ENCODE measurements around the gene TIPIN. TPM values are rescaled to one million over a fixed set of nuclear protein-coding genes. Genes with fewer than 3 reads are reported as not detected.

TIPIN gene, protein sequence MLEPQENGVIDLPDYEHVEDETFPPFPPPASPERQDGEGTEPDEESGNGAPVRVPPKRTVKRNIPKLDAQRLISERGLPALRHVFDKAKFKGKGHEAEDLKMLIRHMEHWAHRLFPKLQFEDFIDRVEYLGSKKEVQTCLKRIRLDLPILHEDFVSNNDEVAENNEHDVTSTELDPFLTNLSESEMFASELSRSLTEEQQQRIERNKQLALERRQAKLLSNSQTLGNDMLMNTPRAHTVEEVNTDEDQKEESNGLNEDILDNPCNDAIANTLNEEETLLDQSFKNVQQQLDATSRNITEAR
- total RNA-seq = 10 to 100 TPM; 22.9 to 35.8 TPM

DNA sequence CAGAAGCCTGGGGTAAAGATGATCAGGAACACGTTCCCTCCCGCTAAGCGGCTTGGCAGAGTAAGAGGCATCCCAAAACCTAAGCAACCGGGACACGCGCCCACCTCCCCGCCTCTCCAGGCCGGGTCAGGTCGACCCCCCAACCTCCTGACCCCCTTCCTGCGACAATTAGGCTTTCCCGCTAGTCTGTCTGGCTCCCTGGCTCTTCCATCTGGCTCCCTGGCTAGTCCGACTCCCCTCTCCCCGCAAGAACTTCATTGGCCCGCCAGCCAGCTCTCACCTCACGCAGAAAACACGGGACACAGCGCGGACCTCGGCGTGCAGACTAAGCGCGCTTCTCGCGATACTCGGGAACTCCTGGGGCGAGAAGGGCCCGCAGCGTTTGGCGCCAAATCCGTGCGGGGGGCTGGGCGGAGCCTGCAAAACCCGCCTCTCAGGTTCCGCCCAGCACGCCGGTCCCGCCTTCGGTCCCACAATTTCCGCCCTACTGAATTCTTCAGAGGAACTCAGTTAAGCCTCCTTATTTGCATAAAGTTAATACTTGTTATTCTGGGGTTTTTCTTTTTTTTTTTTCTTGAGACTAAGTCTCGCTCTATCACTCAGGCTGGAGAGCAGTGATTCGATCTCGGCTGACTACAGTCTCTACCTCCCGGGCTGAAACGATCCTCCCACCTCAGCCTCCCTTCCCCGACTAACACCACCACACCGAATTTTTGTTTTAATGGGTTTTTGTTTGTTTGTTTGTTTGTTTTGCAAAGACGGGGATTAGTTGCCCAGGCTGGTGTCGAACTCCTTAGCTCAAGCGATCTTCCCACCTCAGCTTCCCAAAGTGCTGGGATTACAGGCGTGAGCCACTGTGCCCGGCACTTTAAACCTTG is at the start of gene TIPIN:
TIPIN (minus strand) TSS at position 327 of the 878 bp plus-strand sequence. CDS start 3,738 bp downstream, outside the sequence.
- DNase-seq = peak; percentile 98 to 99
- H3K36me3 Mint-ChIP-seq (ENCODE audit: insufficient read depth in 2 of 2) = peaks cover 5 to 21% of the 10 kb centered on the region in 2 donors
- peak within 1 kb of the TSS; percentile 94 for H3K27ac Mint-ChIP-seq
- H3K9me3 Mint-ChIP-seq = no peaks in the 10 kb centered on the region
- no peaks in the 10 kb centered on the region for H3K27me3 Mint-ChIP-seq (ENCODE audit: low read depth)
- H3K4me1 Mint-ChIP-seq (ENCODE audit: low read depth) = peaks cover 41% of the 10 kb centered on the region
- H3K4me3 Mint-ChIP-seq = peak within 1 kb of the TSS; percentile 91 to 97
- ATAC-seq (replicated peaks in 1 of 2) = peak; percentile 98 to 99

DNA sequence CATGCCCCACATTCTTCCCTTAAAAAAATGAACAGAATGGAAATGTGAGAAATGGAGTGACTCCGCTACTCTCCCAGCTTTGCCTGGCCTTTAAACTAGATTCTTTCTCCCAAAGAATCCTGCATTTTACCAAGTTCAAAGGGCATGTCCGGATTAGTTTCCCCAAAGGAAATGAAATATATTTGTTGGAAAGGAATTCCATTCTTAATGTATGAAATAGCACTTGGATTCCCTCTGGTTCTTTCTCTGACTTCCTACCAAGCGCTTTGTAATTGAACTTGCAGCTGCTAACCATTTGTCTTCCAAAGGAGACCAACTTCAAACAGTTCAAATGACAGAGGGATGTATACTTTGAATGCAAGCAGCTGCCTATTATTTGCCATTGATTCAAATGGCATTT is 49.1 kb upstream of the TIPIN start:
- Mint-ChIP-seq H3K36me3 (ENCODE audit: insufficient read depth in 2 of 2) (peaks cover 0 to 5% of the 10 kb centered on the region in 2 donors), H3K4me1 (ENCODE audit: low read depth) (peaks cover 94% of the 10 kb centered on the region), H3K4me3 (no peak overlapping the region), H3K27me3 (ENCODE audit: low read depth) (no peaks in the 10 kb centered on the region), H3K9me3 (no peaks in the 10 kb centered on the region), H3K27ac (no peak overlapping the region)
- no peak for DNase-seq
- ATAC-seq (replicated peaks in 1 of 2) = no peak

DNA sequence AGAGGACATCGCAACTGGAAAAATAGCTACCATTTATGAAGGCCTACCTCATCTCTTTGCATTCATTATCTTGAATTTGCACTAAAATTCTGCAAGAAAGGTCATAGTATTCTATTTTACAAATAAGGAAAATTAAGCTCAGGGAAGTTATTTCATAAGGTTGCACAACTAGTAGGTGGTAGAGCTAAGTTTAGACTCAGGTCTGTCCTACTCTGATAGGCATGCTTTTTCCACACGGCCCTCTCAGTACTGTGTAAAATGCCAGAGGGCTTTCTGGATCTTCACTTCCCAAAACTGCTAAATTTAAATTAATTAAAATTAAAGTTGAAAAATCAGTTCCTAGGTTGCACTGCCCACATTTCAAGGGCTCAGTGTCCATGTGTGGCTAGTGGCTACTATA is 48.5 kb upstream of the TIPIN start:
- DNase-seq = no peak
- Mint-ChIP-seq H3K9me3 (no peaks in the 10 kb centered on the region), H3K4me1 (ENCODE audit: low read depth) (peaks cover 94% of the 10 kb centered on the region), H3K4me3 (peak overlapping the region in 1 of 2 donors; percentile 71), H3K36me3 (ENCODE audit: insufficient read depth in 2 of 2) (peaks cover 0 to 6% of the 10 kb centered on the region in 2 donors), H3K27me3 (ENCODE audit: low read depth) (no peaks in the 10 kb centered on the region), H3K27ac (no peak overlapping the region)
- no peak for ATAC-seq (replicated peaks in 1 of 2)

DNA sequence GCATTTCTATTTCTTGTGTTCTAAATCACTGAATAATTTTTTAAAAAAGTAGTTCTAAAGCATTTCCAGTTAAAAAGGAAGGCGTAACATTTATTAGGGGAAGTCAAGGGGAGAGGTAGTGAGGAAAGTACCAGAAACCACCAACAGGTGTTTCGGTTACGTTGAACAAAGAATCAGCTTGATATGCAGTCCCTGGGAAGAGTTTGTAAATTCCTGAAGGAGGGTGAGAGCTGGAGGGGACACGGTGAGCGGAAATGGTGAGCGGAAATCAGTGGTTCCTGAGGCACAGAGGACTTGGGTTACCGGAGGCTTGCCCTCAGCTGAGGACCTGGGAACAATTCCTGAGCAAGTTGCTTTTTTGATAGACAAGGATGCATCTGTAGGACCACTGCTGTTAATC is 48.0 kb upstream of the TIPIN start:
- Mint-ChIP-seq H3K36me3 (ENCODE audit: insufficient read depth in 2 of 2) (peaks cover 0 to 6% of the 10 kb centered on the region in 2 donors), H3K4me1 (ENCODE audit: low read depth) (peaks cover 90% of the 10 kb centered on the region), H3K27ac (peak overlapping the region; percentile 77), H3K27me3 (ENCODE audit: low read depth) (no peaks in the 10 kb centered on the region), H3K9me3 (no peaks in the 10 kb centered on the region), H3K4me3 (peak overlapping the region; percentile 36 to 71)
- DNase-seq (no peak), ATAC-seq (replicated peaks in 1 of 2) (no peak)

DNA sequence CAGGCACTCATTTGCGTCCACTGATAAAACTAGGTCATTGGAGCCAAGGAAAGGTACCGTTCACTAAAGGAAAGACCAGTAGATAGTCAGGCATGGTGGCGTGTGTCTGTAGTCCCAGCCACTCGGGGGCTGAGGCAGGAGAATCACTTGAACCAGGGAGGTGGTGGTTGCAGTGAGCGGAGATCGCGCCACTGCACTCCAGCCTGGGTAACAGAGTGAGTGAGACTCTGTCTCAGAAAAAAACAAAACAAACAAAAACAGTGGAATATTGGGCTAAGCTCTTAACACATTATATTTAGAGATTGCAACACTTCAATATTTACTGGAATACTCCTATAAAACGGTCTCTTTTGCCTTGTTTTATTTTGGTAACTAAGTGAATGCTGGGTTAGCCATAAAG is 47.6 kb upstream of the TIPIN start:
- Mint-ChIP-seq H3K27ac (peak overlapping the region; percentile 77), H3K4me3 (peak overlapping the region; percentile 36 to 71), H3K4me1 (ENCODE audit: low read depth) (peaks cover 86% of the 10 kb centered on the region), H3K9me3 (no peaks in the 10 kb centered on the region), H3K36me3 (ENCODE audit: insufficient read depth in 2 of 2) (peaks cover 0 to 6% of the 10 kb centered on the region in 2 donors), H3K27me3 (ENCODE audit: low read depth) (no peaks in the 10 kb centered on the region)
- no peak for DNase-seq
- no peak for ATAC-seq (replicated peaks in 1 of 2)

DNA sequence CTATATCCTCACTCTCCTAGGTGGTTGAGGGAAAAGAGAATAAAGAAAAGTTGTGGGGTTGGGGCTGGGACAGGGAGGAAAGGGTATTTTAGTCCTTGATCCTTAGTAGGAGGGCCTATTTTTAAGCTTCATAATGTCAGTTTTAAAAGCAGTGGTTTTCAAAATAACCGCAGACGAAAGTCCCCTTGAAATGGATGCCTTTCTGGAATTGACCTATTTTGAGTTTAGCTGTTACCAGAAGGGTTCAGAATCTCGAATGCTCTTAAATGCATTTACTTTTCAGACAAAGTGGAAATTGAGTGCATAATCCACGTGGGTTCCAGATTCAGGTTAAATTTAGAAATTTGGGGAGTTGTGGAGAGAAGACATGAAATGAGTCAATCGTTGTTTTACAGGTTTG is 46.8 kb upstream of the TIPIN start:
- ATAC-seq (replicated peaks in 1 of 2) (no peak), DNase-seq (no peak)
- peaks cover 0 to 6% of the 10 kb centered on the region in 2 donors for H3K36me3 Mint-ChIP-seq (ENCODE audit: insufficient read depth in 2 of 2)
- peaks cover 78% of the 10 kb centered on the region for H3K4me1 Mint-ChIP-seq (ENCODE audit: low read depth)
- no peaks in the 10 kb centered on the region for H3K9me3 Mint-ChIP-seq
- peak overlapping the region in 1 of 2 donors; percentile 17 for H3K4me3 Mint-ChIP-seq
- H3K27ac Mint-ChIP-seq = no peak overlapping the region
- no peaks in the 10 kb centered on the region for H3K27me3 Mint-ChIP-seq (ENCODE audit: low read depth)

DNA sequence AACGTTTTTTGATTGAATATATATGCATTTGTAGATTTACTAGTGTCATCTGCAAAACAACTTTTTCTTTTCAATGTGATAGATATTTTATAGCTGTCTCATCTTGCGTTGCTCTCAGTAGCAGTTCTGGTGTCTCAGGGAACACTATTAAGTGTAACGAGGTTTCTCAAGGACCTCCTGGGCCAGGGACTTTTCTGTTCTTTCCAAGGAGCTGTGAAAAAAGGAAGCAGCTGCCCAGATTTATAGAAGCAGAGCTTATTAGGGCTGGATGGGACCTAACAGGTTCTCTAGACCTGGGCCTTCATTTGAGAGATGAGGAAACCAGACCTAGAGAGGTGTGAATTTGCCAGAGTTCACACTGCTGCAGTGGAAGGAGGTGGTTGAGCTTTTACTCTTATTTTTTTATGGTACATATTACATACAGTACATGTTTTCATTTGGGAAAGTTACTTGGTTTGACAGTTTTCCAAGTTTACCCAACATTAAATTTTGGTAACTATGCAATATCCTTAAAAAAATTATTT is 46.3 kb upstream of the TIPIN start:
- DNase-seq = no peak
- no peak for ATAC-seq (replicated peaks in 1 of 2)
- H3K9me3 Mint-ChIP-seq = no peaks in the 10 kb centered on the region
- peaks cover 73% of the 10 kb centered on the region for H3K4me1 Mint-ChIP-seq (ENCODE audit: low read depth)
- no peaks in the 10 kb centered on the region for H3K27me3 Mint-ChIP-seq (ENCODE audit: low read depth)
- peak overlapping the region; percentile 40 to 45 for H3K4me3 Mint-ChIP-seq
- H3K36me3 Mint-ChIP-seq (ENCODE audit: insufficient read depth in 2 of 2) = peaks cover 0 to 6% of the 10 kb centered on the region in 2 donors
- peak overlapping the region; percentile 27 for H3K27ac Mint-ChIP-seq

DNA sequence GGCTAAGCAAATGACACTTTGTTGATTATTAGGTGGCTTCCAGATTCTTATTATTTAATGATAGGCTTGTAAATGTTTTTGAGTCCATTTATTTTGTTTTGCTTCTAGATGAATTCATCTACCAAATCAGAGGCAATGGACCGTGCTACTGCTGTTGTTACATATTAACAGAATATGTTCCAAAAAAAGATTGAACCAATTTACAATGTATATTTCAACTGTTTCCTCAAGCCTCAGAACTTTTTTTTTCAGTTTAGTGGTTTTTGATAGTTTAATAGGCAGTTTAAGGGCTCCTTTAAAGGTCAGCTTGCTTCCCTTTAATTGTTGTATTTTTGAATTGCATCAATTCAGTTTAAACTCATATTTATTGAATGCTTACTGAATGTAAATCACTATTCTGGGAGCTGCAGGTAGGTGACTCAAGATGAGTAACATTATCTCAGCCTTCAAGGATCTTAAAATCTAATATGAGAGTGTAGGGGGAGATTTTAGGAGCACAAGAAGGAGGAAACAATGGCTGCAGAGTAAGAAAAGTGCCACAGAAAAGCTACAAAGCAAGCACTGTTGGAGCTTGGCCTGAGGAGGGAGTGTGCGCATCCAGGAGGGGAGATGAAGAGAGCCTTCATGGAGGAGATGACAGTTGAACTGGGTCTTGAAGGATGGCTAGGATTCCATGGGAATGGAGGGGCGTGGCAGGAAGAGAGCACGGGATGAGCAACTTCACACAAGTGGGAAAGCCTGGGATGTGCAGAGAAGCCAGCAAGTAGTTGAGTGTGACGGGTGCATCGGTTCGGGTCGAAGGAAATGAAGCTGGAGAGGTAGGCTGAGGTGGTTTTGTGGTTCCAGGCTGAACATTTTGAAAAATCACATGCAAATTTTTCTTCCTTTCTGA is 44.9 kb upstream of the TIPIN start:
- DNase-seq (peak in 1 of 2 donors; percentile 8), ATAC-seq (replicated peaks in 1 of 2) (peak; percentile 48 to 52)
- Mint-ChIP-seq H3K9me3 (no peaks in the 10 kb centered on the region), H3K4me3 (peak overlapping the region; percentile 84 to 91), H3K27me3 (ENCODE audit: low read depth) (no peaks in the 10 kb centered on the region), H3K36me3 (ENCODE audit: insufficient read depth in 2 of 2) (peaks cover 0 to 10% of the 10 kb centered on the region in 2 donors), H3K4me1 (ENCODE audit: low read depth) (peaks cover 69% of the 10 kb centered on the region), H3K27ac (peak overlapping the region; percentile 1)

DNA sequence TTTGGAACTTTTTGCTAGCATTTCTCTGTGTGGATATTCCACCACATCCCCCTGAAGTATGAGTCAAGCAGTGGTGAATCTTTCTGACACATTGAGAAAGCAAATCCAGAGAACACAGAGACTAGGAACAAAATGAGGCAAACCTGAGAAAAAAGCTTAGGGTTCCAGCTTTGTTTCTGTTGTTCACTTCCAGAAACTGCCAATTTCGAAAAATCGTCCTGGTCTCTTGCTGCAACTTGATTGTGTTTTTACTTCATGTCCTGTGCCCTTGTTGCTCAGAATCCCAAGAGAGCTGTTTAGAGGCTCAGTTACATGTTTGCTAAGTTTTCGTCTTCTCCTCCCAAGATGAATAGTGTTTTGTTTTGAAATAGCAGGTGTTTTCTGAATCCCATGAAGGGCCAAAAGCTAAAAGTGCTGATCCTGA is 43.9 kb upstream of the TIPIN start:
- Mint-ChIP-seq H3K9me3 (no peaks in the 10 kb centered on the region), H3K4me3 (peak overlapping the region; percentile 14 to 91), H3K36me3 (ENCODE audit: insufficient read depth in 2 of 2) (peaks cover 0 to 18% of the 10 kb centered on the region in 2 donors), H3K27me3 (ENCODE audit: low read depth) (no peaks in the 10 kb centered on the region), H3K27ac (peak overlapping the region; percentile 2), H3K4me1 (ENCODE audit: low read depth) (peaks cover 70% of the 10 kb centered on the region)
- ATAC-seq (replicated peaks in 1 of 2) (peak; percentile 42 to 47), DNase-seq (no peak)

DNA sequence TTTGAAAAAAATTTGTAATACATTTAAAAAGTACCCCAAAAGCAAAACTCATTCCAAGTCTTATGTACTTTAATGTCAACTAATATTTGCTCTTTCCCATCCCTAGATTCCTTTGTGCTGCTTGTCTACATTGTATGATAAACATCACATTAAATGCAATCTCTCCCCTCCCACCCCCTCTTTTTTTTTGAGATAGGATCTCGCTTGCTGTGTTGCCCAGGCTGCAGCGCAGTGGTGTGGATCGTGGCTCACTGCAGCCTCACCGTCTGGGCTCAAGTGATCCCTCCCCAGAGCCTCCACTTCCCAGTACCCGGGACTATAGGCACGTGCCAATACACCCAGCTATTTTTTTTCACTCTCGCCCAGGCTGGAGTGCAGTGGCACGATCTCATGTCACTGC is 42.8 kb upstream of the TIPIN start:
- ATAC-seq (replicated peaks in 1 of 2) (no peak), DNase-seq (no peak)
- no peaks in the 10 kb centered on the region for H3K9me3 Mint-ChIP-seq
- peaks cover 0 to 18% of the 10 kb centered on the region in 2 donors for H3K36me3 Mint-ChIP-seq (ENCODE audit: insufficient read depth in 2 of 2)
- H3K4me3 Mint-ChIP-seq = no peak overlapping the region
- H3K27me3 Mint-ChIP-seq (ENCODE audit: low read depth) = no peaks in the 10 kb centered on the region
- peaks cover 74% of the 10 kb centered on the region for H3K4me1 Mint-ChIP-seq (ENCODE audit: low read depth)
- no peak overlapping the region for H3K27ac Mint-ChIP-seq

DNA sequence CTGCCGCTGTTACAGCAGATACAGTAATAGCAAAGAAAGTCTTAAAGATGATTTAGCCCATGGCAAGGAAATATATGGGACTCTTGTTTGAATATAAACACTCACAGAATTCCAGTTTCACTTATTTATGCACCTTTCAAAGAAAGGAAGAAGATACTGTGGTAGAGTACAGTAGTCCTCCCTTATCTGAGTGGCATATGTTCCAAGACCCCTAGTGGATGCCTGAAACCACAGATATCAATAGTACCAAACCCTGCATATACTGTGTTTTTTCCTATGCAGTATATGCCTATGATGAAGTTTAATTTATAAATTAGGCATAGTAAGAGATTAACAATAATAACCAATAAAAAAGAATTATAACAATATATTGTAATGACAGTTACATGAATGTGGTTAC is 38.4 kb upstream of the TIPIN start:
- Mint-ChIP-seq H3K4me3 (no peak overlapping the region), H3K27ac (peak overlapping the region; percentile 40), H3K36me3 (ENCODE audit: insufficient read depth in 2 of 2) (peaks cover 0 to 27% of the 10 kb centered on the region in 2 donors)

DNA sequence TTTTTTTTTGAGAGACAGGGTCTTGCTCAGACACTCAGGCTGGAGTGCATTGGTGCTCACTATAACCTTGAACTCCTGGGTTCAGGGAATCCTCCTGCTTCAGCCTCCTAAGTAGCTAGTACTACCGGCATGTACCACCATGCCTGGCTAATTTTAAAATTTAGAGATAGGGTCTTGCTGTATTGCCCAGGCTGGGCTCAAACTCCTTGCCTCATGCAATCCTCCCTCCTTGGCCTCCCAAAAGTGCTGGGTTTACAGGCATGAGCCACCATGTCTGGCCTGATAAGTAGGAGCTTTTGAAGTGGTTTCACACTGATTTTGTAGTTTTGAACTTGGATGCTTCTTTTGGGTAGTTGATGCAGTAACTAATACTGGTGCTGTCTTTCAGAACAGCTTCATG is 38.0 kb upstream of the TIPIN start:
- DNase-seq (no peak), ATAC-seq (replicated peaks in 1 of 2) (no peak)
- Mint-ChIP-seq H3K36me3 (ENCODE audit: insufficient read depth in 2 of 2) (peaks cover 0 to 27% of the 10 kb centered on the region in 2 donors), H3K4me1 (ENCODE audit: low read depth) (peaks cover 71% of the 10 kb centered on the region), H3K4me3 (no peak overlapping the region), H3K9me3 (no peaks in the 10 kb centered on the region), H3K27ac (peak overlapping the region; percentile 40), H3K27me3 (ENCODE audit: low read depth) (no peaks in the 10 kb centered on the region)

More for the DNA sequence above, 38.4 kb upstream of the TIPIN start:
- H3K4me1 Mint-ChIP-seq (ENCODE audit: low read depth) = peaks cover 67% of the 10 kb centered on the region
- H3K27me3 Mint-ChIP-seq (ENCODE audit: low read depth) = no peaks in the 10 kb centered on the region
- ATAC-seq (replicated peaks in 1 of 2) (peak in 1 of 2 donors; percentile 10), DNase-seq (no peak)
- H3K9me3 Mint-ChIP-seq = no peaks in the 10 kb centered on the region

Measured in activated T-cell treated with anti-CD3 and anti-CD28 coated beads, Interleukin-2, amount 50 U/mL, for 72 hours (primary cell).